Astrocyte of the cerebellum (primary cell): ENCODE results near the gene TMEM91.
A peak's percentile ranks its signal among the peaks of the same experiment; 100 is the strongest.
"Not testable (repeated sequence)": the region's sequence is repeated elsewhere in the genome, so short reads cannot be mapped to it uniquely, and the experiment has no call there.

Experiments
- DNase-seq: peaks from one replicate; pipeline ENCODE4 v3.0.0-alpha.2; 2011; ENCODE audit warnings: low read depth
- H3K4me3 ChIP-seq: 2 replicates; pipeline ENCODE4 v1.5.1; 2011; ENCODE audit warnings: mild to moderate bottlenecking, low read depth, low read length, moderate library complexity
- CTCF ChIP-seq: IDR thresholded peaks from 2 replicates; pipeline ENCODE4 v1.5.1; 2012; ENCODE audit warnings: low read length, low read depth, moderate library complexity, mild to moderate bottlenecking; ENCODE audit errors: missing control alignments
- in situ Hi-C: cut with HindIII; loops from 2 replicates; pipeline ENCODE4 v1.10.0; 2017; ENCODE audit warnings: low sequenced_read_pairs

TMEM91 gene

GRCh38 chr19:41341669-41342490 lies 34.5 kb upstream of the TMEM91 start:
- TF ChIP-seq CTCF = no peak
- H3K4me3 ChIP-seq = no peak overlapping the region
- DNase-seq = no peak
- in situ Hi-C loops = no loop called here

DNA sequence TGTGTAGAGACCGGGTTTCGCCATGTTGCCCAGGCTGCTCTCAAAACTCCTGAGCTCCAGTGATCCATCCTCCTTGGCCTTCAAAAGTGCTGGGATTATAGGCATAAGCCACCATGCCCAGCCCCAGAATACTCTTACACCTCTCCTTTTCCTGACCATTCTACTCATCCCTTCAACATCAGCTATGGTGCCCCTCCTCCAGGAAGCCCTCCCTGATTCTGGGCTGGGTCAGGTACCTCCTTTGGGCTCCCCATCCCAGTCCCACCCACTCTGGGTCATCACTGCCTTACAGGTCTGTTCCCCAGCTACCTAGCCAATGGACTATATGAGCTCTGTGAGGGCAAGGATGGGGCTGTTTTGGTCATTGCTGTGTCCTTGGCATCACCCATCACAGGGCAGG lies 32.2 kb upstream of the TMEM91 start:
- no peak for DNase-seq
- in situ Hi-C loops = no loop called here
- no peak for TF ChIP-seq CTCF
- no peak overlapping the region for H3K4me3 ChIP-seq

DNA sequence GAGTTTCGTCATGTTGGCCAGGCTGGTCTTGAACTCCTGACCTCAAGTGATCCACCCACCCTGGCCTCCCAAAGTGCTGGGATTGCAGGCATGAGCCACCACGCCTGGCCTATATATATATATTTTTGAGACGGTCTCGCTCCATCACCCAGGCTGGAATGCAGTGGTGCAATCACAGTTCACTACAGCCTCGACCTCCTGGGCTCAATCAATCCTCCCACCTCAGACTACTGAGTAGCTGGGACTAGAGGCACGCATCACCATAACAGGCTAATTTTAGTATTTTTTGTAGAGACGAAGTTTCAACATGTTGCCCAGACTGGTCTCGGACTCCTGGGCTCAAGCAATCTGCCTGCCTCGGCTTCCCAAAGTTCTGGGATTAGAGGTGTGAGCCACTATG lies 29.4 kb upstream of the TMEM91 start:
- DNase-seq, in situ Hi-C loops, H3K4me3 ChIP-seq: not testable (repeated sequence)

DNA sequence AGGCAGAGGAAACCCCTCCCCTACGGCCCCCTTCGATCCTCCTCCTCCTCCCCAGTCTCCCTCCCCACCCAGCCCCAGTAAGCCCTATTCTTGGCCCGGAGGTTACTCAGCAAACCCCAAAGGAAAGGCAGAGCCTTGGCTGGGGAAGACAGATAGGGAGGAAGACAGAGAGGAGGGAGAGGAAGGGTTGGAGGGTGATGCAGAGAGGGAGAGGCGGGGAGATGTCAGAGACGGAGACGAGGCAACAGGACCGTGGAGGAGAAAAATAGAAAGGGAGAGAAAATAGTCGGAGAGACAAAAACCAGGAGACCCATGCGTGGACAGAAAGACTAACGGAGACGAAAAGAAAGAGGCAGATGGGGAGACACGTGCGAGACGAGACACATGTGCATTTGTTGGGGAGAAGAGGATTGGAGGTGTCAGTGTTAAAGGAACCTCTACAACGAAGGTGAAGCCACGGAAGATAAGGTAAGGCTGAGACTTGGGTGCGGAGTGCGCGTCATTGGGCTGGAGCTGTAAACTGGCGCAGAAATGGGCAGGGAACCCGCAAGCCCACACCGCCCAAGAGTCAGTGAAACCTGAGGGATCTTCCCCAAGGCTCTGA lies 25.5 kb upstream of the TMEM91 start:
- in situ Hi-C loops = no loop called here
- no peak for TF ChIP-seq CTCF
- H3K4me3 ChIP-seq = peak overlapping the region; percentile 86
- DNase-seq = no peak

GRCh38 chr19:41351339-41352245 lies 24.7 kb upstream of the TMEM91 start:
- H3K4me3 ChIP-seq = peak overlapping the region; percentile 86
- in situ Hi-C loops = no loop called here
- TF ChIP-seq CTCF = no peak
- no peak for DNase-seq

DNA sequence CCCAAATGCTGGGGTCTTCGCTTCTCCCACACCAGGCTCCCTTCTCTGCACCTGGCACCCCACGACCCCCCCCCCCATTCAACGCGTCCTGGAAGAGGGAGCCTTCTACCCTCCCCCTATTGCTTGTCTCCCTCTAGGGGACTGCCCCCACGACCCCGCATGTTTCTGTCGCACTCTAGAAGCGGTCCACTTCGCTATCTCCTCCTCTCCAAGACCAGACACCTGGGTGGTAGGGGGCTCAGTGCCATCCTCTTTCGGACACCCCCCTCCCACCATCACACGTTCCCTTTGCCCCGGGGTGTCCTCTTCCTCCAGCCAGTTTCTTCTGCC lies 24.1 kb upstream of the TMEM91 start:
- in situ Hi-C loops = no loop called here
- peak overlapping the region; percentile 86 for H3K4me3 ChIP-seq
- DNase-seq = no peak
- no peak for TF ChIP-seq CTCF
